ENCODE results near the gene DAB1. TPM values are rescaled to one million over a fixed set of nuclear protein-coding genes. Genes with fewer than 3 reads are reported as not detected.

The DAB1 gene
- total and polyA plus RNA-seq, 10 of the 15 experiments (the other 5 are each of a cell fraction or from before 2014, with no cell fraction given): 0.02 to 0.10 (median 0.03) TPM; not detected in 5

- ChIA-PET RAD21 (ENCODE audit: unreplicated experiment) (no interaction called here), SMC1A (ENCODE audit: uncharacterized antibody, unreplicated experiment) (interaction anchor here (0.9 to 1.6 kb wide), 4 partner anchors 13 to 509 kb away, joined by 3 to 5 read pairs (median 4); no protein-coding TSS in a partner anchor), POLR2A (no interaction called here), CTCF (interaction anchor here (0.7 kb wide), 1 partner anchor 523 kb away, joined by 3 read pairs; no protein-coding TSS in a partner anchor)
- intact Hi-C loops (cut with micrococcal nuclease; ENCODE audit: unreplicated experiment): no loop called here
- DNase-seq (ENCODE audit: low read depth, low spot score): no peak
- Histone ChIP-seq H3K4me2 (ENCODE audit: control insufficient read depth, insufficient read depth) (no peak overlapping the region), H3K27ac (ENCODE audit: control insufficient read depth, insufficient read depth) (no peak overlapping the region), H3K27me3 (replicated peaks in 1 of 2; ENCODE audit: control insufficient read depth in 2 of 2, insufficient read depth in 2 of 2, low read length in 1 of 2) (no peaks in the 10 kb centered on the region; a peak in 1 of 4 replicates), H3K36me3 (ENCODE audit: control insufficient read depth in 2 of 2, insufficient read depth in 2 of 2, low read length in 1 of 2) (no peaks in the 10 kb centered on the region), H3K9me3 (replicated peaks; ENCODE audit: control insufficient read depth, insufficient read depth, low read length) (no peaks in the 10 kb centered on the region), H2AFZ (ENCODE audit: control insufficient read depth, low read depth, low read length) (no peak overlapping the region), H3K4me3 (no peak overlapping the region), H3K9ac (ENCODE audit: control insufficient read depth, insufficient read depth, low read length) (no peak overlapping the region), H4K20me1 (ENCODE audit: control insufficient read depth, insufficient read depth) (no peaks in the 10 kb centered on the region), H3K4me1 (ENCODE audit: control insufficient read depth, insufficient read depth, low read length) (no peaks in the 10 kb centered on the region), H3K79me2 (ENCODE audit: control insufficient read depth, insufficient read depth, low read length) (no peaks in the 10 kb centered on the region)
- TF ChIP-seq ETV6 (conservative IDR thresholded peaks at IDR 0.05 in 1 of 2, IDR thresholded peaks at IDR 0.05 in 1 of 2; ENCODE audit: borderline replicate concordance in 1 of 2, low read depth in 1 of 2) (no peak), FOXM1 (IDR thresholded peaks at IDR 0.05; ENCODE audit: low read depth, low read length) (no peak), PAX5 (IDR thresholded peaks at IDR 0.05; ENCODE audit: borderline replicate concordance, low read depth, low read length) (no peak), BCL11A (IDR thresholded peaks at IDR 0.05; ENCODE audit: low read depth, low read length) (no peak), CHD1 (IDR thresholded peaks at IDR 0.05; ENCODE audit: low read depth, low read length) (no peak), PAX8 (IDR thresholded peaks at IDR 0.05) (no peak), NR2C2 (IDR thresholded peaks at IDR 0.05; ENCODE audit: borderline replicate concordance, control insufficient read depth, insufficient read length, low read depth) (no peak), SMAD5 (IDR thresholded peaks at IDR 0.05; ENCODE audit: low read depth) (no peak), RCOR1 (conservative IDR thresholded peaks at IDR 0.05; ENCODE audit: low read depth, low read length) (no peak), JUND (IDR thresholded peaks at IDR 0.05; ENCODE audit: low read depth, low read length) (no peak), ZBED1 (IDR thresholded peaks at IDR 0.05; ENCODE audit: borderline replicate concordance) (no peak), MEF2A (IDR thresholded peaks at IDR 0.05; ENCODE audit: insufficient read depth, low read depth, low read length) (no peak), MYC (IDR thresholded peaks at IDR 0.05; ENCODE audit: insufficient read depth, insufficient read length, insufficient replicate concordance, low read length, severe bottlenecking) (no peak), MTA2 (IDR thresholded peaks at IDR 0.05; ENCODE audit: low read depth) (no peak), EZH2 (IDR thresholded peaks at IDR 0.05; ENCODE audit: borderline replicate concordance, control insufficient read depth, low read depth, low read length) (no peak), E2F8 (IDR thresholded peaks at IDR 0.05; ENCODE audit: low read depth, partially characterized antibody) (no peak)
- ATAC-seq: peak; percentile 74
- in situ Hi-C loops (cut with MboI): no loop called here
- BruUV-seq (replicated peaks): no TSS peak
- 15% methylated on average over 8 of the region's 8 CpGs for WGBS (ENCODE audit: insufficient coverage, insufficient replicate concordance, low lambda C conversion rate, missing lambda C conversion rate)
- FAIRE-seq: no peak
Observed at GRCh38 chr1:57345916-57346315, 77.9 kb downstream of the DAB1 start.
